ENCODE measurements around the gene ZNF181.
"Not testable (repeated sequence)": the region's sequence is repeated elsewhere in the genome, so short reads cannot be mapped to it uniquely, and the experiment has no call there.

ZNF181 gene

DNA sequence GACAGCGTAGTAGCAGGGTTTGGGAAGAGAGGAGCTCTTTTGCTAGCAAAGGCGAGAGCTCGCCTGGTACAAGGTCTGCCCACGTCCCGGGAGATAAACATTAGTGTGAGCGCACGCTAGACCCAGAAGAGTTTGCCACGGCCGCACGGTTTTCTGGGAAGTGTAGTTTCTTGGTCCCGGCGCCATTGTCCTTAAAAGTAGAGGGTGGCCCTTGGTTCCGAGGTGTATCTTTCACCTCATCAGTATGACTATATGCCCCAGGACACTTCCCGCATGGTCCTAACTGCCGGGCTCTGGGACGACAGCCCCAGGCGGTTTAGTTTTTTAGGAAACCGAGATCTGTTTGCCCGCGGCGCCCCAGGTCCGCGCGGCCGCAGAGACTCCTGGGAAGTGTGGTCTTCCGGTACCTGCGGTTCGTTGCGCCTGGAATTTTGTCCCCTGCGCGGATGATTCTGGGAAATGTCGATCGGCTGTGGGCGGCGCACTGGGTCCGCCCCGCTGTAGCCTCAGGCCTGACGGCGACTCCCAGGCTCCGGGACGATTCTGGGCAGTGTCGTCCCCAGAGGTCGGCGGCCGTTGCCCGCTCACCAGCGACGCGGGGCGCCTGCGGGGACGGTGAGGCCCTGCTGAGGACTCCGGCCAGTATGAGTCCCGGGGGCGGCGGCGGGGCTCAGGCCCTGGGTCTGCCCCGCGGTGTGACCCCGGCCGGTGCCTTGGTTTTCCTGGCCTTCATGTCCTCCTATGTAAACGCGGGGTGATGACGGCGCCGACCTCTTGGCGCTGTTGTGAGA lies at the start of gene ZNF181:
ZNF181 (plus strand) TSS at position 498 of the 791 bp plus-strand sequence. CDS start 795 bp downstream, outside the sequence.
- DNase-seq (ENCODE audit: low read depth), result peak; percentile 57

GRCh38 chr19:34685266-34685665 lies 48.8 kb upstream of the ZNF181 start:
- DNase-seq (ENCODE audit: low read depth), result not testable (repeated sequence)

GRCh38 chr19:34686455-34686854 lies 47.6 kb upstream of the ZNF181 start:
- DNase-seq (ENCODE audit: low read depth), result no peak

DNA sequence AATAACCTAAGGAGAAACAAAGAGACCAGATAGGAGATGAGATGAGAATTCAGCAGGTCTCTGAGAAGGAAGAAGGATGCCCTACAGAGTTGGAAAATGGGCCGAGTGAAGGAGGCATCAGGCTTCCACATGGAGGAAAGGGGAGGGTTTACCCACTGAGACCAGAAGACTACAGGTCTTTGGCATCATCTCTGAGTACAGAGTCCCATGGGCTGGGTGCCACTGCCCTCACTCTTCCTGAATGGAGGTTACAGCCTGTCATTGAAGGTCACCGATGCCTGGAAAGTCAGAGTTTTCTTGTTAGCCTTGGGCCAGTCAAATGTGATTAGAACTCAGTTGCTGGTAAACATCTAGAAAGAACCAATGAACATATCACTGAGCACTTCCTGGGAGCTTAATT lies 46.7 kb upstream of the ZNF181 start:
- DNase-seq (ENCODE audit: low read depth), result no peak

DNA sequence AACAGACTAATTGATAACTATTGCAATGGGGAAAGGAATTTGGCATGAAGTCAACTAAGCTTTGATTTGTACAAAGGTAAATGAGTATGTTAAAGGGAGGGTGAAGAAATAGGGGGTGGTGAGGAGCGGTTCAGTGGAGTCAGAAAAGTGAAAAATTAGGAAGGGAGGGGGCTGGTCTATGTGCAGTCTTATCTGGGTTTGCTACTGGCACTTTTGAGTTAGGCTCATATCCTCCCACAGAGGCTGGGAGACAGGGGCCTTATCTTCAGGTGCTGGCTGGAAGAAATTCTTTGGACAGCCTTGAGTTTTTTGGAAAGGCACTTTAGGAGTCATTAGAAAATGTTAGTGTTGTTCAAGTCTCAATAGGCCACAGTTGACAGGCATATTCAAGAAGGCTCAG lies 45.5 kb upstream of the ZNF181 start:
- DNase-seq (ENCODE audit: low read depth), result no peak

GRCh38 chr19:34690372-34690771 lies 43.7 kb upstream of the ZNF181 start:
- no peak for DNase-seq (ENCODE audit: low read depth)

DNA sequence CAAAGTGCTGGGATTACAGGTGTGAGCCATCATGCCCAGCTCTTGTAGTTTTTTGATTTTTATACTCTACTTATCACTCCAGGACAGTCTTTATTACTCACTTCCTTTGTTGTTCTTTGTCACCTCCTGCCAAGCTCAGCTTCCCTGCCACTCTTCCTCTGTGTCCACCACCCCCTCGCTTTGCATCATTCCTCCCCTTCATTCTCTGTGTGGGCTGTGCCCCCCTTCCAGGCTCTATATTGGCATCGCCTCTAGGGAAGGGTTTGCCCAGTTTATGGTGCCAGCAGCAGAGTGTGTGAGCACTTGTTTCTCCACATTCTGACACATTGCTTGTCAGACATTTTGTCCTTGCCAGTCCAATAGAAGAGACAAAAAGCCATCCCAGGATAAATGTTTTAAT lies 41.5 kb upstream of the ZNF181 start:
- no peak for DNase-seq (ENCODE audit: low read depth)

DNA sequence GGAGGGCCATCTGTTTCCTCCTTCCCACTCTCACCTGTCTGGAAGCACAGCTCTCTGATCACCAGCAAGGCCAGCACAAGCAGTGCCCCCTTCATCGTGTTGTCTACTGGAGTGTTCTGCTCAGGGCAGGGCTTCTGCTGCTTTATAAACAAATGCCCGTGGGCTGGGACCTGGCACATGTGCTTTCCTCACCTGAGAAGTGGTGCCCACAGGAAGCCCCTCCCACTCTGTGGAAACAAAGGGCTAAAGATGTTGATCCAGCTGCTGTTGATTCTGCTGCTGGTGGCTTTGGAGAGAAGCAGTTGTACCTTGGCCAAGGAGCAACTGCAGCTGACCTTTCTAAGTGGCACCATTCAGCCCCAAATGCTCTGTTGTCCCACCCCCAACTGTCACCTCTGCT lies 26.4 kb upstream of the ZNF181 start:
- no peak for DNase-seq (ENCODE audit: low read depth)

DNA sequence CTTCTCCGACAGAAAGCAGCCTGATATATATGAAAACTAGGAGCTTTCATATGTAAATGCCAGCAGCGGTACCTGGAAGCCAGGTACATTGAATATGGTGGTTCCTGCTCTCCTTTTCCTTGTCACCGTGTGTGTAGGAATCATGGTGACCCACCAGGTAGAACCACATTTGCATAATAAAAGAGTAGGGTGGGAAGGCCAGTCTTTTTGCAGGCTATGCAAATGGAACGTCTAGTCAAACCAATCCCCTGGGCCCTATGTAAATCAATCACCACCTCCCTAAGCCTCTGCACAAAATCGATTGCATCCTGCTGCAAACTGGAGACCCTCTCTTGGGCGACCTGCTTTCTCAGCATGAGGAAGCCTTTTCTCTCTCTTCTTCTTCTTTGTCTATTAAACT lies 22.2 kb upstream of the ZNF181 start:
- no peak for DNase-seq (ENCODE audit: low read depth)

DNA sequence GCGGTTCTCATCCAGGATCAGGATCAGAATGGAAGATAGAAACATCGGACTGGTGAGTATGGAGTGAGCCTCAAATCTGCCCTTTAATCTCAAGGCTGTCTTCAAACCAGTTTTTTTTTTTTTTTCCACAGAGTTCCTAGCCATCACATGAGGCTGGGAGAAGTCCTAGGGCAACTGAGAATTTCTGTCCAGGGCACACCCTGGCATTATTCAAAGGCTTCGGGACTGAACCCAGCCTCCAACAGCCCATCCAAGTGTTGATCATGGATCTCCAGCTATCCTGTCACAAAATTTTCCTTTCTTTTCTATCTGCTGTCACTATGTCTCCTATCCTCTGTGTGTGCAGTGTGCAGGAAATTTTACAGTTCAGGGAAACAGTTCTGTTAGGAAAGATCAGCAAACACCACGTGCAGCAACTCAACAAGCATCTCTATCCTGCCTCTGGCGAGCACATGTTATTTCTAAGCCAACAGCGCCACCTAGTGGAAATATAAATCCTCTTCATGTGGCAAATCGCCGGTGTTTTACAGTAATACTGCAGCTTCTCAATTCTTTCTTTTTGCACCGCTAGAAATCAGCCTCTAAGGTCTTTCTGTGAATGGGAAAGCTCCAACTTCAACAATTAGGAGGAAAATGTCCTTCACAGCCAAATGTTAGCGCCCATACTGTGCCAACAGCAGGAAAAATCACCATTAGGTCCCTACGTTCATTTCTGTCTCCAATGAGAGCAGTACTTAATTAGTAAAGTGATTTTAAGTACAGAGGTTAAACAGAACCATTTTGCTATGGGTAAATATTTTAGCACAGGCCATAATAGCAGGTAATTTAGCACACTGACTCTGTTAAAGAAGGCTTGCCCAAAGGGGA lies 21.4 kb upstream of the ZNF181 start:
- DNase-seq (ENCODE audit: low read depth), result peak; percentile 19

- no peak for DNase-seq (ENCODE audit: low read depth)
These were observed 20.8 kb upstream of the ZNF181 start for GRCh38 chr19:34713262-34713637.

DNA sequence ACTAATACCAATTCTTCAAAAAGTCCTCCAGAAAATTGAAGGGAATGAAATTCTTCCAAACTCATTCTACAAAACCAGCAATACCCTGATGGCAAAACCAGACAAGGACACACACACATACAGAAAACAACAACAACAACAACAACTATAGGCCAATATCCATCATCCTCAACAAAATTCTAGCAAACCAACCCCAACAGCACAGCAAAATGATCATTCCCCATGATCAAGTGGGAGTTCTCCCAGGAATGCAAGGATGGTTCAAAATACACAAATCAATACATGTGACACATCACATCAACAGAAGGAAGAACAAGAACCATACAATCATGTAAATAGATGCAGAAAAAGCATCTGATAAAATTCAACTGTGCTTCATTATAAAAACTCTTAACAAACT lies 18.7 kb upstream of the ZNF181 start:
- DNase-seq (ENCODE audit: low read depth), result no peak

- no peak for DNase-seq (ENCODE audit: low read depth)
These were observed 11.7 kb upstream of the ZNF181 start for GRCh38 chr19:34722353-34722752.

GRCh38 chr19:34725400-34725799 lies 8.6 kb upstream of the ZNF181 start:
- no peak for DNase-seq (ENCODE audit: low read depth)

DNA sequence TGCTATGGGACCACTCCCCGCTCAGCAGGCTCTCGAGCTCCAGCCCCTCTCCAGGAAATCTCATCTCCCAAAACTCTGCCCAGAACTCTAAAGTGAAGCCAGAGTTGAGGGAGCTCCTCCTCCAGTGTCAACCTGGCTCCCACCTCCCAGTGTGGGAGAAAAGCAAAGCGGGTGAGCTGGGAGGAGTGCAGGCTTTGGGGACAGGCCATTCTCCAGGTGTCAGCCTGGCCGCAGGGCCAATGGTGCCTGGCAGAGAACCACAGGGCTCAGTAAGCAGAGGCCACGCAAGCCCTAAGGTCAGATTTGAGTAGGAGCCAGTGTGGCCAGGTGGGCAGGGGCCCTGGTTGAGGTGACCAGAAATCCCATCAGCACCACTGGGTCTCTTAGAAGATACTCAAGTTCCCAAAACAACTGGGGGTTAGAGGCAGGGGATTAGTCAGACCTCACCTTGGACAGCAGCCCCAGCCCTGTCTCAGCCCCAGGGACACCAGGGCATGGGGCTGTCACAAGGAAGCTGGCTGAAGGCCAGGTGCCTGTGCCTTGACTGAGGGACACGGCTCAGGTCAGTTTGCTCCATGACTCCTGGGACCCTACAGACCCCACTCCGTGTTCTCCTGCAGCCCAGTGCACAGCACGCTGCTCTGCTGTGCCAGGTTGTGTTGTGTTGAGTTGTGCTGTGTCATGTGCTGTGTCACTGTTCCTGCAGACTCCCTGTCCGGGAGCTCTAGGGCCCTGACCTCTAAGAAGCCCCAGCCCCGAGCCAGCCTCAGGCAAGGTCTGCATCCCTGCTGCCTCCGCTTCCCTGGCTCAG lies 2.8 kb upstream of the ZNF181 start:
- DNase-seq (ENCODE audit: low read depth), result no peak

- no peak for DNase-seq (ENCODE audit: low read depth)
These were observed 2.1 kb upstream of the ZNF181 start for GRCh38 chr19:34731964-34732363.

DNA sequence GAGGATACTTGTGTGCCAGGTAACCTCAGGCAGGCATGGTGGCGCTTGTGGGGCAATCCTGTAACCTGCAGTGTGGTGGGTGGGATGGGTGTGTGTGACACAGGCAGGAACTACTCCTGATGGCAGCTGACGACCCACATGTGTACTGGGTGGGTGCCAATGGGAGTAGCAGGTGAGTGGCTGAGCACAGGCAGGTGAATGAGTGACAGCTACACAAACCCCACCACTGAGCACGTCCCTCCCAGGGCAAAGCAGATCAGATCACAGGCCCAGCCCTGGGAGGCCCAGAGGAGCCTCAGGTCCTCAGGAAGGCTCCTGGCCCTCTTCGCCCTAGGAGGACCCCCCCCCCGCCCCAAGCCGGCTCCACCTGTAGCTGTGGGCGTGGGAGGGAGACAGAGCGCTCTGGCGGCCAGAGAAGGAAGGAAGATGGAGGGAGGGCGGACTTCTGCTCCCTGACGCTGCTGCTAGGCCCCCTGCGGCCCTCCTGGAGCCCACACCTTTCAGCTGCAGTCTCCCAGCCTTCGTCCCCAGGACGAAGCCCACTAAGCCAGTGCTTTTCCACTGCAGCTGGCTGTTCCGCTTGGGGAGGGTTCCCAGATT lies 1.3 kb upstream of the ZNF181 start:
- DNase-seq (ENCODE audit: low read depth), result no peak

GRCh38 chr19:34733266-34733745 lies 737 bp upstream of the ZNF181 start:
- peak; percentile 2 for DNase-seq (ENCODE audit: low read depth)

- no peak for DNase-seq (ENCODE audit: low read depth)
These were observed 577 bp downstream of the ZNF181 start for GRCh38 chr19:34734537-34735103.

- no peak for DNase-seq (ENCODE audit: low read depth)
These were observed 11.1 kb downstream of the ZNF181 start for GRCh38 chr19:34744896-34745690.

GRCh38 chr19:34757441-34757840 lies 23.4 kb downstream of the ZNF181 start:
- DNase-seq (ENCODE audit: low read depth), result no peak
